DMS 273 (cell line): ENCODE results near the gene AKNAD1.
"Not testable (repeated sequence)": the region's sequence is repeated elsewhere in the genome, so short reads cannot be mapped to it uniquely, and the experiment has no call there.

Experiments
- DNase-seq: peaks from one replicate; lab custom pipeline; 2025; ENCODE audit not compliant: unreplicated experiment; lab: John Stamatoyannopoulos, UW

The AKNAD1 gene, protein sequence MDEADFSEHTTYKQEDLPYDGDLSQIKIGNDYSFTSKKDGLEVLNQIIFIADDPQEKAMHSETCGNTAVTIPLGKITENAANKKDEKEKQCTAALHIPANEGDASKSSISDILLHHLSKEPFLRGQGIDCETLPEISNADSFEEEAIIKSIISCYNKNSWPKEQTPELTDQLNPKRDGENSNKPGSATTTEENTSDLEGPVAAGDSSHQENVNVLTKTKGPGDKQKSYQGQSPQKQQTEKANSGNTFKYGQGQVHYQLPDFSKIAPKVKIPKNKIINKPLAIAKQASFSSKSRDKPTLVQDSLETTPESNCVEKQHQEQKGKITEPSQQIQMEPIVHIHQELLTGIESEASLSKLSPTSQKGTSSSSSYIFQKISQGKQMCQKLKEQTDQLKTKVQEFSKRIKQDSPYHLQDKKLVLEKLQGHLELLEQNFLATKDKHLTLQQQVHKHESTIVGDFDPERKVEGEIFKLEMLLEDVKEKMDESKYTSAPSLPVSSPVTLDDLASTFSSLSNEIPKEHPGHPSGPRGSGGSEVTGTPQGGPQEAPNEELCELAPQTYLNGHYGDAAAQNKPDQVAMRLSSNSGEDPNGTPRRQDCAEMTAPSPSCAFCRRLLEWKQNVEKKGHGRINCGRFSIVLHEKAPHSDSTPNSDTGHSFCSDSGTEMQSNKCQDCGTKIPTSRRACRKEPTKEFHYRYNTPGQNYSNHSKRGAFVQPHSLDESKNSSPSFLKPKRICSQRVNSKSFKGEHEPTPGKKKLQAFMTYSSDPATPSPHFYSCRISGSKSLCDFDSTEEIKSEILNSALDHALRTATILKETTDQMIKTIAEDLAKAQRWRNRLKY

DNA sequence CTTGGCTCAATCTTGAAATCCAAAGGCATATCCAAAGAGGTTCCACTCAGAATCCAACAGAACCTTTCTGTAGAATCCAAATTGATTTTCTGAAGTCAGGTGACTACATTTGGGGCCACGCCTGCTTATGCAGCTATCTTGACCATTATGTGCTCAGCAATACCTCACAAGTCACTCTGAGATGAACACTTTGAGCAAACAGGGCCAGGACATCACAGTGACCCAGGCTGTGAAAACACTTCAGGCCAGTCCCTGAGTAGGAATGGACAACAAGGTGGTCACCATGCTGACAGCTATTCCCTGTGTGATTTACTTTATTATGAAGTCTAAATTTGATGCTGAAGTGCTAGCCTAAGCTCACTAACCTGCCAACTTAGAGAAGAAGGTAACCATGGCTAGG, at the start of gene AKNAD1:
AKNAD1 (minus strand) TSS at position 101 of the 400 bp plus-strand sequence. CDS start 4,430 bp downstream, outside the sequence.
- no peak for DNase-seq

DNA sequence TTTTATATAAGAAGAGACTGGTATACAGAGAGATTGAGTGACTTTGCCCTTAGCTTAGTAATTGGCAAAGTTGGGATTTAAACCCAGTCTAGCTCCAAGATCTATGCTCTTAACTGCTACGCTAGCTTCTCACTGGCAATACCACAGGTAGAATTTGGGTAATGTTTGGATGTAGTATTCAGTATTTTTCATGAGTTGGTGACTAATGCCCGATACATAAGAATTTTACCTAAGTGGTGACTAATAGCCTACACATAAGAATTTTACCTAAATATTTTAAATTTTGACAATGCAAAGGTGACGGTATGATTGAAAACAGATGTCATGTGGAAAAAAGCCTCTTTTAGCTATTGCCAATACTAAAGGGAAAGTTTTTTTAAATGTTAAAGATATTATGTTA, 44.2 kb upstream of the AKNAD1 start:
- DNase-seq, result no peak

DNA sequence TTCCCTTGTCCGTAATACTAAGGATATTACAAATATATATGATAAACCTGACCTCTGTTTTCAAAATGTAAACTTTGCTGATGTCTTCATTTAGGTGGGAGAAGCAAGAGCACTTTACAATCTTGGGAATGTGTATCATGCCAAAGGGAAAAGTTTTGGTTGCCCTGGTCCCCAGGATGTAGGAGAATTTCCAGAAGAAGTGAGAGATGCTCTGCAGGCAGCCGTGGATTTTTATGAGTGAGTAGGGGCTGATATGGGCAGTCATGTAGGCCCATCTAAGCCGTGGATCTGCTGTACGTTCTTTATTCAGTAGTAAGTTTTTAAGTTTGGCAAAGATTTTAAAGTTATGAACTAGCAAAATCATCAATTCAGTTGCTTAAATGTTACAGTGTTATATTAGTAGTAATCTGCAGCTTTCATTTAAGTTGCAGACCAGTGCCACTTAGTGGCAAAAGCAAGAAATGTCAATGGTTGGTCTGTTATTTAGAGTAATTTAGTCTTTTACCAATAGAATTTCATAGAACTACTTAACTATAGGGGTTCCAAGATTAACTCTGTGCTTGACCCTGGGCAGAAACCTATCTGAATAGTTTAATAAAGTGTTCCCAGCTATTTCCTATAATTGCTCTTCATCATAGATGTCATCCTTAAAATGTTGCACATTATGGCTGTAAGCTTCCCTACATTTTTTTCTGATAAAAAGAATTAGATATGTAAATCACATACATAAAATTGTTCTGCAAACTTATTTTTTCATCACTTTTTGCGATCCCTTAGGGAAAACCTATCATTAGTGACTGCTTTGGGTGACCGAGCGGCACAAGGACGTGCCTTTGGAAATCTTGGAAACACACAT, 41.2 kb upstream of the AKNAD1 start:
- DNase-seq, result peak; percentile 81

DNA sequence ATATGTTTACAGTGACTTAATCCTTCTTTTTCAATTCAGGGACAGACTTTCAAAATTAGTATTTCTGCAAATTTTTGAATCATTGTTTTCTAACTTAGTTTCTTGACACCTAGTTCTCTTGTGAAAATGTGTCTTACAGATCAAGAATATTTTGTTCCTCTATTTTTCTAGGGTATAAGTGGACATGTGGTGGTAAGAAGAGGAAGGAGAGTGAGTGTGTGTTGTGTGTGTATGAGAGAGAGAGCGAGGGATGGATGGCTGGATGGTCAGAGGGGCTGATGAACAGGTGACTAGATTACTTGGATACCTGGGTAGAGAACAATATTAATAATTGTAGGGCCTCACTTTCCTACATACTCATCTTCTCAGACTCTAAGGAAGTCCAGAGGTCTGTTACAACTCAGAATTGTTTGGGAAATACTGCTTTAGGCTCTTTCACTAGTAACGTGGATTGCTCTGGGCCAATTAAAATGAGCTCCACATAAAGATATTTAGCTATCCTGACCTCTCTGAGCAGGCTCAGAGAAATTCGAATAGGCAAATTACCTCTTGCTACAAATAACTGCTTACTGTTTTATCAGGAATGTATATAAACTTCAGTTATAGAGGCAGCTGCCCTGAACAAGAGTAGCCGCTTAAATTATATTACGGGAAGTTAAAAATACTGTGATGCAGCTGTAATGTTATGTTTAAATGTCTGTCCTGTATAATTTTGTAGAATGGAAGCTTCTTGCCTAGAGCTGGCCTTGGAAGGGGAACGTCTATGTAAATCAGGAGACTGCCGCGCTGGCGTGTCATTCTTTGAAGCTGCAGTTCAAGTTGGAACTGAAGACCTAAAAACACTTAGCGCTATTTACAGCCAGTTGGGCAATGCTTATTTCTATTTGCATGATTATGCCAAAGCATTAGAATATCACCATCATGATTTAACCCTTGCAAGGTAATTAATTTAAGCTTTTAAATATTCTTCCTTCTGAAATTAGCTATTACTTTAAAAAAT, 39.6 kb upstream of the AKNAD1 start:
- DNase-seq, result peak; percentile 61

DNA sequence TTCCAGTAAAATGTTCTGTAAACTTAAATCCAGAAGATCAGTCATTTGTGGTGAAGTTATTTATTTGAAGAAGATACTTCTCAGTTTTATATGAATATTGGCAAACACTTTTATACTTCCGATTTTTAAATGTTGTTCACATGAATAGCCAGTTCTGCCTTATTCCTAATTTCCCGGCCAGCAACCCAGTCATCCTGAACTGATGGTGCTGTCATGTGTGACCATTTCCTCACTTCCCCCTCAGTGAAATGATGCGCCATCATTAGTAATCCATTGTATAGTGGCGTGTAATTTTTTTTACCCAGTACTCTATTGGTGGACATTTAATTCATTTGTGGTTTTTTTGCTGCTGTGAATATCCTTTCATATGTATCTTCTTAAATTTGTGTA, 36.2 kb upstream of the AKNAD1 start:
- DNase-seq, result no peak

DNA sequence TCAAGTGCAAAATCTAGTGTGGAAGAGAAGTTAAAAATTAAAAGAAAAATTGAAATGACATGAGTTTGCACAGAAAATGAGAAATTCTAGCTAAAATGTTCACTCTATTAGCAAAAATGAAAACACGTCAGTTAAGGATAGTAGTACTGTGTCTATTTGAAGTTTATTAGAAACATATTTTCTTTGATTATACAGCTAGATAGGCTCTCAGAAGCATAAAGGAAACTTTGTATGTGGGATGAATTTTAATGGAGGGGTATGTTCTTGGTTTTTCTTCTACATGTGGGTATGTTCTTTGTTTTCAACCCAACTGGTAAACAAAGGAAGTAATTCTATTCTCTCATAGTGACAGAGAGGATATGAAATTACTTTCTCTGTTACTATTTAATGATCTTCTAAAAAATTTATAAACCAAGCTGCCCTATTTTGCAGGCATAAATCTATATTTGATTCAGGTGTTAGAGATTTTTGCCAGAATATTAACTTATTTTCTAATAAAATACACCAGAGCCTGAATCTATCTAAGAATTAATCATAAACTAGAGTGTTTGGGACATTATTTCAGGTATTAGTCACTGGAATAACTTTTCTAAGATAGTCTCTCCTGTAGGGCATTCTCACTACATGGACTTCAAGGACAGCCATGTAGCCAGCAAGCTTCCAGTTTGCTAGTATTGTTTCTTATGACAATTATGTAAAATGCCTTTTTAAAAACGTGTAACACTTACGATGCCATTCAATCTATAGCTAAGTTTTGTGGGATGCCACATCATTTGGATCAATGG, 35.7 kb upstream of the AKNAD1 start:
- no peak for DNase-seq

DNA sequence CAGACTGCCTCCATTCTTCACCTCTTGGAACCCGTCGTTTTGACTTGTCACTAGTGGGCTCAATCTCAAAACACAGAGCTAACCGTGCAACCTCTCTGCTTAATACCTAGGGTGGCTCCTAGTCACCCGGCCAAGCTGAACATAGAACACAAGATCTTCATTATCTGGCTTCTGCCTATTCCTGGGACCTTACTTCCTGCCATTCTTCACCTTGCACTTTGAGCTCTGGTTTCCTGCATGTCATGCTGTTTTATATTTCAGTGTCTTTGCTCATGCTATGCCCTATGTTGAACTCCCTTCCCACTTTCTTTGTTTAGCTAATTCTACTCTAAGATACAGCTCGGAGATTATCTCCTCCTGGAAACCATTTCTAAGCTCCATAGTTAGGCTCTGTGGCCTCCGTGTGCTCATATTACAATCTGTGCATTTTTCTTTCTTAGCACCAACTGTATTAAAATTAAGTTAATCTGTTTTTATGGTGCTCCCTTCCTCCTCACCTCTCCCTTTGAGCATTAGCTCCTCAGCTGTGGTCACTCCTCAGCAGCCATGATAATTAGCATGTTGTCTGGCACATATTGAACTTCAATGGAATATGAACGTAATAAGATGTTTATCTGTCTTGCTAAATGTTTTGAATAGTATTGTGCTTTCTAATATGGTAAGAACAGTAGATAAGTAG, 33.0 kb upstream of the AKNAD1 start:
- DNase-seq, result no peak

DNA sequence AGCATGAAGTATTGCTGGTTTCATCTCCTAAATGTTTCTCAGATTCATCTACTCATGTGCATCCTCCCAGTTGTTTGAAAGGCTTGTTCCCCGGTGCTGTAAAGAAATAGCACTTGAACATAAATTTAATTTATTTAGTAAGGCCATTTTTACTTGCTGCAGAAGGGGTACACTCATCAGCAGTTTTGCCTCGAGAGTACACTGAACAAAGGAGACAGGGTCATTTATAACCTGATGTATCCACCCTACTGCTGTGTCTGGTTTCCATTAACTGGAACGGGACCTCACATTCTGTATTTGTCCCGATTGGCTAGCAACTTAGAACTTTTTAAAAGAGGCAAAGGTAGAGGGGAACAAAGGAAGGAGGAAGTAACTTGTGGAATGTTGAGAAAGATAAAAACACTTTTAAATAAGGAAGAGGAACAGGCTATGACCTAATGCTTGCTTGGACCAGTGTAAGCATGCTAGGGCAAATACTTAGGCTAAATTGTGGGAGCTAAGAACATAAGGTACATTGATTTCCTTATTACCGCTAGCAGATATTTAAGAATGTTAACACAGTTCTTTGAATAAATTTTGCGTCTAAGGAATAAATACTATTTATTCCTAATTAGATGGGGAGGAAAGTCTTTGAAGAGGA, 32.2 kb upstream of the AKNAD1 start:
- DNase-seq, result not testable (repeated sequence)

DNA sequence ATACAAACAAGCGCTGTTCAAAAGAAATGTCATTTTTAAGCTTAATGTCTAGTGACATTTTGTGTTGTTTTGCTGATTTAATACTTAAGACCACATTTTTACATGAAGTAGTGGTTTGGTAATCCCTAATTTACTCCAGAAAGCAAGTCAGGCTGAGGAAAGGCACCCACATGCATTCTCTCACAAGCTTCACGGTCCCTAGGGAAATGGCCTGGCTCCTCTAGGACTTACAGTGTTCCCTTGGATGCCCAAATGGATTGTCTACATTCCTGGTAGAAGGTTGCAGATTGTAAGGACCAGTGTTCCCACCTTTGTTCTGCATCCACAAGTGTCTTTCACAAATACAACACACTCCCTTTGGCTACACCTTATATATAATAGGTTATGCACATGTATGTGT, 29.4 kb upstream of the AKNAD1 start:
- DNase-seq, result no peak

DNA sequence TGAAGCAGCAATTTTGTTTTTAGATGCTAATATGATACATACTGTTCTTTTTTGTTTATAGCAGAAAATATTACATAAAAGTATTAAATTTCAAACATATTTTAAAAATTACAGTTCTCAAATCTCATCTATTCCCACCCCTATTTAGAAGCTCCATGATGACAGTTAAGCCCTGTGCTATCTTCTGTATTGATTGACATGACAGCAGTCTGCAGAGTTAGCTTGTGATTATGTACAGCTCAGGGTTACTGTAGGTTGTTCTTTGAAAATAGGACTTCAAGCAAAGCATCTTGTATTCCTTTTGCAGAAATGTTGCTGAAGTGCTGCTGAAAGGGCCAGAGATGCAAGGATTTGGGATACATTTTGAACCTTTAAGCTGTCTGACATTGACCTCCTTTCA, 28.1 kb upstream of the AKNAD1 start:
- no peak for DNase-seq

DNA sequence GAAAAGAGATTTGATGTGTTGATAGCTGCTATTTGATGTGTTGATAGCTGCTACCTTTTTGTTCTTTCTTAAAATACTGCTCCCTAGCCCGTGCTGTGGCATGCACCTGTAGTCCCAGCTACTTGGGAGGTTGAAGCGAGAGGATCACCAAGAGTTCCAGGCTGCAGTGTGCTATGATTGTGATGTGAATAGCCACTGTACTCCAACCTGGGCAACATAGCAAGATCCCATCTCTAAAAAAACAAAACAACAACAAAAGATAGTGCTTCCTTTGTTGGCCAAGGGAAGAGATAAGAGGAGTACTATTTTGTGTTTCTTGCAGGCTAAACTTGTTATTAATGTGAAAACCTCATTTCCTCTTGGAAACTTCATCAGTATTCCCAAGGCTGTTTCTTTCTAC, 25.9 kb upstream of the AKNAD1 start:
- DNase-seq, result no peak

DNA sequence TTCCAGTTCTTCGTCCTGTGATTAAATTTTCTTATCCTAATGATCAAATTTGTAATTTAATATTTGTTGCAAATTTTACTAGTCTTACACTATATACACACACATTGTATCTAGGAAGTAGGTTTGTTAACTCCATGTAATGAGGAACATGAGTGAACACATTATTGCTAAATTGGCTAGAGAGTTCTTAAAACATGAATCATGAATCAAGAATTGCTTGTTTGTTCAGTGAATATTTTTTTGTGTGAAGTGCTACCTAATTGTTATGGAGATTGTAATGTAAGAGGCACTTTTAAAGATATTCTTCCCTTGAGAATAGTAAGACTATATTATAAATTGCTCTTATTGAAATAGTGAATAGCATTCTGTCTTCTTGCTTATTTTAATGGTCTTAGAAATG, 24.5 kb upstream of the AKNAD1 start:
- DNase-seq, result no peak

DNA sequence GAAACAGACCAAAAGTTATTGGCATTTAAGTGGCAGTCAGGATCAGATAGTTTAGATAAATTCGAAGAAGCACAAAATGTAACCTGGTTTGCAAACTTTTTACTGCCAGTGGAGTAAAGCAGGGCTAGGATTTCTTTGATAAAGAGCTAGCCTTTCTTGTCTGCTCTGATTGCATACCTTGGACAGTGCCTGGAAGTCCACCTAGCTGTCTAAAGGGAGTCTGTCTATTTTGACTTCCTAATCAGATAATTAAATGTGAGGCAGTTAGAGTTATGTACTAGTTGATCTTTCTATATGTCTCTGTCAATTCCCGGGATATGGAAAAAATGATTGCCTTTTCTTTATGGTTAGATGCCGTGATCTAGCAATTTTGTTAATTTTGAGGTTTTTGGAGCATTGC, 24.0 kb upstream of the AKNAD1 start:
- no peak for DNase-seq

DNA sequence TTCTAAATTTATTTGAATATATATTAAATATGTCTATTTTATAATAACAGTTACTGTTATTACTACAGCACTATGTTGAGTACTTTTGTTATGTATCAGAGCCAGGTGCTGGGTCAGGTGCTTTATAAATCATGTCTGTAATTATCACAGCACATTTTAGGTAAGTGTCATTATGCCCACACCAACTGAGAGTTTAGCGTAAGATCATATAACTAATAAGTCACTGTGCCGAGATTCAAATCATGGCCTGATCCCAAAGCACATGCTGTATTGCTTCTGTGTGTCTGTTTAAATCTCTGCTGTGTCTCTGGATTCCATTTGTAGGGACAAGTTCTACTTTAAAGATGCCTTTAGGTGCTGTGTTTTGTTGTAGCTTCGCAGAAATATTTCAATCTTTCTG, 21.8 kb upstream of the AKNAD1 start:
- peak; percentile 64 for DNase-seq

DNA sequence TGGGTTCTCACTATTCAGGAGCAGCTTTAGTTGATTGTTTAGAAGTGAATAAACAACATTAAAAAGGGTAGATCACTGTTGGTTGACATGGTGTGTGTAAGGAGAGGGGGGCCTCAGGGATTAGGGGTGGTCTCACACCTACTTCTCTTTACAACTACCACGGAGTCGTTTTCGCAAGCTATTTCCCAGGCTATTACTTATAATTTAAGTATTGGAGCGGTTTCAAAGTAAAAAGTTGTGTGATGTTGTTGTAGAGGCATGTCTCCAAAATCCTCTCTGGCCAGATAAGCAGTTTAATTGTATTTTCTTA, 21.2 kb upstream of the AKNAD1 start:
- no peak for DNase-seq

DNA sequence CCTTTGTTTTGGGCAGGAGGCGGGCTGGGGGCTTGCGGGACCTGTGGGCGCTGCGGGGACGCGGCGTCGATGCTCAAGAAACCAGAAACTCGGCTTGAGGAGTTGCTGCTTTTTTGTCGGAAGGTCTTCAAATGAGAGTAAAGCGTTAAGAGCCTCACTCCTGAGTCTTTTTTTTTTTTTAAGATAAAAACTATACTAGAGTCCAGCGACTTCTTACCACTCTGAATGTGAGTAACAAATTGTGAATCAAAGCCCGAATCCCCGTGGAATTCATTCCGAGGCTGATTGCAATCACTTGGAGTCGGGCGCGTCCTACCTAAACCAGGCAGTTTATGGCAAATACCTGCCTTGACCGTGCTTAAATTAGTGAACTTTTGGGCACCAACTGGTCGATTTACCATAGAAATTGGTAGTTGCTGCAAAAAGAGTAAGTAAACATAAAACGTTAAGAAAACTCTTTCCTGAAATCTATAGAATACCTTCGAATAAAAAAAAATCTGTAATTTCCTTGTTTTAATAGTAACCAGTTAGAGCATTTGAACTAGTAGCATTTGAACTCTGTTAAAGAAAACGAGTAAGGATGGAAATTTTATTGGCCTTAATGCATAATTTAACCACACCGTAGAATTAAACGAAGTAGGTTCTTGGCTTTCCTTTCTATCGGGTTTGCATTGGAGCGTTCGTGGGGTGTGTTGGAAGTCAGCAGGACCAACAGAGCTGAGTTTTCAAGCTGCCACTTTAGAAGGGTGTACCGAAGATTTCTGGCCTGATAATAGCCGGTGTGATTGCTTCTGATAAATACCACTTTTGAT, 20.7 kb upstream of the AKNAD1 start:
- DNase-seq, result peak; percentile 75

DNA sequence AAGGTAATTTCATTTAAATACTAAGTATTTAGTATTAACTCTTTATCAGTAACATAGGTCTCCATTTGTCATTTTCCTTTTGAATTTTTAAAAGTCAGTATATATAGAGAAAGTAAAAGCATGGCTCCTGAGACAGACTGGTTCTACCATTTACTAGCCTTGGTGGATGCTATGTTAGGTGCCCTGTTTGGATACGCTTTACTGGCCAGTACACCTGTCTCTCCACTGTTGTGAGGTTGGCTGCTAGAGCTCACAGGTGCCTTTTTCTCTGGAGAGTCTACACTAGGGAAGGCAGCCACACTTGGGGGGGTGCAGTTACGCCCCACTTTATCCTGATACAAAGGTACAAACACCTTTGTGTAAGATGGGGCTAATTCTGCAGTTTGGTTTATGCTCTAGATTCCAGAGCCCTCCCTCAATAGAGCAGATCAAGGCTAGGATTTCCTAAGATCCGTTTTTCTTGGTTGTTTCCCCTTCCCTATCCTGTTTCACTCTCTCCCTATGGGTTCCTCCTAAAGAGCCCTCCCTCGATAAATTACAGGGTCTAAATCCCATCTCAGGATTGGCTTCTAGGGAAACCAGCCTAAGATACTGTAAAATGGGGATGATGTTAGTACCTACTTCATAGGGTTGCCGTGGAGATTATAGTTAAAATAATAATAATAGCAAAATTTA, 14.3 kb upstream of the AKNAD1 start:
- no peak for DNase-seq
